Tongue (tissue), 2 donors: ENCODE results near the gene SYTL3. TPM values are rescaled to one million over a fixed set of nuclear protein-coding genes. Genes with fewer than 3 reads are reported as not detected.
A peak's percentile ranks its signal among the peaks of the same experiment; 100 is the strongest.

Experiments
- DNase-seq: peaks from one replicate; pipeline ENCODE4 v3.0.0-alpha.2; 2015
- total RNA-seq: library from RNA; depleted of rRNA; stranded (reverse); fragments of >200 nt; gene quantifications from one replicate; pipeline ENCODE4 v1.2.3, GENCODE V29; 2014

Gene SYTL3
- total RNA-seq, 1 donor from 2014 or later, result 9.9 TPM

GRCh38 chr6:158758941-158759479 lies 109.2 kb downstream of the SYTL3 start:
- no peak for DNase-seq

- no peak for DNase-seq
Measured at GRCh38 chr6:158759966-158760617, 110.2 kb downstream of the SYTL3 start.

- DNase-seq, result no peak
Measured at GRCh38 chr6:158760618-158761250, 110.9 kb downstream of the SYTL3 start.

DNA sequence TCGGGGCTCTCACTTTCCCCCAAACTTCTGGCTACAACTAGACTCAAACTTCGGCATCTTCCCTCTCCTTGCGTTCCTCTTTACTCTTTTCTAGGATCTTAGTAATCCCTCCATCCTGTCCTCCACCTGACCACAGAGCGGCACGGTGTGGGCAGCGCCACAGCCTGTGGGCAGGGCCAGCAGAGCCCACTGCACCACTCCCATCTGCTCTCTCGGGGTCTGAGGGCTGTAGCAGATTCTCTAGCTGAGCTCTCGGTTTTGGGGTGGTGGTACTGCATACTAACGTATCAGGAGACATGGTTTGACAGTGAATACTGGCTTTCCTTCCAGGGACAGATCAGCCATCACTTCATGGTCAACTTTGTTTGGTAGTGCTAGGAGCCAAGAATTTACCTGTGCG lies 111.9 kb downstream of the SYTL3 start:
- no peak for DNase-seq

GRCh38 chr6:158762787-158763433 lies 113.1 kb downstream of the SYTL3 start:
- DNase-seq, result peak; percentile 36

DNA sequence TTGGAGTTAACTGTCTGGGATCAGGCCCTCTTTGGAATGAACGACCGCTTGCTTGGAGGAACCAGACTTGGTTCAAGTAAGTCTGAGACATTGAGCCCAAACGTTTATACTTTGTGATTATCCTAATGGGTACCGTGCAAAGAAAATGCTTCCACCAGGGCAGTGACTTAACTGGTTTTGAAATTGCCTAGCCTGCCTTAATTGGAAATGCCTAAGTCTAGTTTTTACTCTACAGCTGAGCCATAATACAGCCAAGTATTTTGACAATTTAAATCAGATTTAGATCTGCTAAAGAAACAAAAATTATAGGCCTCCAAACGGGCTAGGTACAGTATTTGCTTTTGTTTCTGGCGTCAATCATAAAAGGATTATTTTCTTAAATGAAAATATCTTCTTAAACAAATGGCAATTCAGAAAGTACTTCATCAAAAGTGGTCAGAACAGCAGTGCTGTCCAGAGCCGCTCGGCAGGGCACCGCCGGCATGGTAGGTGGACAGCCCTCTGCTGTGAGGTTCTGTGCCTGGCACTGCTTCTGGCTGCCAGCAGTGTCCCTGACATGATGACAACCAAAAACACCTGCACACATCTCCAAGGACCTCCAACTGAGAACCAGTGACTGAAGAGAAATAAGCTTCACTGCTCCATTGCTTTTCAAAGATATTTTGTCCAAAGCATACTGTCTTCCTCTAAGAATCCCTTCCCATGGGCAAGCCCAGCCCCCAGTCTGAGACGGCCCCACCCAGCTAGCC lies 113.8 kb downstream of the SYTL3 start:
- no peak for DNase-seq

GRCh38 chr6:158764183-158764849 lies 114.5 kb downstream of the SYTL3 start:
- no peak for DNase-seq

- DNase-seq, result no peak
Measured at GRCh38 chr6:158764926-158765325, 115.1 kb downstream of the SYTL3 start.

DNA sequence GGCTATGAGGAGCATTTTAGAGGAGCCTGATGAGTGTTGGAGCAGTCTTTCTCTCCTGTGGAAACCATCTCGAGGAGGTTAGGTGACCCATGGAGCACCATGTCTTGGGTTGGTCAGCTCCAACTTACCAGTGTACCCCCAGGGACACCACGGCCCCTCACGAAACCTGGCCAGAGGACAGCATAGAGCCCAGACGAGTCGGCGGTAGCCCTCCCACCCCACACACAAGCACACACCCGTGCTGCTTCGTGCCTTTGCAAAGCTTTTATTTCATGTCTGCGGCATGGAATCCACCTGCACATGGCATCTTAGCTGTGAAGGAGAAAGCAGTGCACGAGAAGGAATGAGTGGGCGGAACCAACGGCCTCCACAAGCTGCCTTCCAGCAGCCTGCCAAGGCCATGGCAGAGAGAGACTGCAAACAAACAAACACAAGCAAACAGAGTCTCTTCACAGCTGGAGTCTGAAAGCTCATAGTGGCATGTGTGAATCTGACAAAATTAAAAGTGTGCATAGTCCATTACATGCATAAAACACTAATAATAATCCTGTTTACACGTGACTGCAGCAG lies 115.7 kb downstream of the SYTL3 start:
- no peak for DNase-seq

DNA sequence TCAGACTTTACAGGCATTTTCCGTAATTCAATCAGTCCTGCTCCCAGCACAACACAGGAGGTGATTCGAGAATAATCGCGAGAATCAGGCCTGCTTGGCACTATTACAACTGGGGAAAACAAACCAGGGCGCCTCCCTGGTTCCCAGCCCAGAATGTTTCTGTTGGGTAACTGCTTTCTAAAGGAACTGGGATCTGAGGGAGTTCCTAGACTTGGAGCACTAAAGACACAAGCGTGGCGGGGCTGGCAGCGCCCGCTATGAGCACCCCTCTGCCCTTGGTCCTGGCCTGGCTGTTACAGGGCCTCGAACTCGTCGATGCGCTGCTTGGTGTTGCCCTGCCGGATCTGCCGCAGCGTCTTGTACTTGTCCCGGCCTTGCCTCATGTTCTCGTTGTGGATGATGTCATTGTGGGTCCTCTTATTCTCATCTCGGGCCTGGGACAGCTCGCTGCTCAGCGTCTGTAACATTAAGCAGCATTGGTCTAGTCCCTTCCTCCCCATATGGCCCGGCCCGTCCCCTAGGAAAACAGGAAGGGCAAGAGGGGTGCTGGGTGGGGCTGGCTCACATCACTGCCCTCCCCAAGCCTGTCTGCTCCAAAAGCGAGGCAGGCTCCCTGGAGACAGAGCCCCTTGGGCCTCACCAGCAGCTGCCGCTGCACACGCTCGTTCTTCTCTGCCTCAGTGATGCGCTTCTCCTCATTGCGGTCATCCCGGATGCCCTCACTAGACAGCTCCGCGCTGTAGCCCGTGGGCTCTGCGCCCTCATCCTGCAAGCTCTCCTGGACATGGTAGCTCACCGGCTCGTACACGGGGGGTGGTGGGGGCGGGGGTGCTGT lies 117.0 kb downstream of the SYTL3 start:
- DNase-seq, result no peak

DNA sequence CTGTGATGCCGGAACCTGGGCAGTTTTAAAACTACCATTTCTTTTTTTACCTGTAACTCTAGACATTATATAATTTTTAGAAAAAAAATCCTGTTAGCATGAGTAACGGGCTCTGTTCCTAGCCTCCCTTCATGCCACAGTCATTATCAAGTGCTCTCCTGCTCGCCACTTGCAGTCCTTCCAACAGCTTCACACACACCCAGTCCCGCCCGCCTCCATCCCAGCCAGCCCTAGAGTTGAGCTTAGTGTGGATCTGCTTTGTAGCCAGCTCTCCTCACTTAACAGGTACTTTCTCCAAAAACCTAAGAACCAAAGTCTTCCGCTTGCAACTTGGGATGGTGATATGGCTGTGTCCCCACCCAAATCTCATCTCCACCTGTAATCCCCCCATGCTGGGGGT lies 117.9 kb downstream of the SYTL3 start:
- no peak for DNase-seq

DNA sequence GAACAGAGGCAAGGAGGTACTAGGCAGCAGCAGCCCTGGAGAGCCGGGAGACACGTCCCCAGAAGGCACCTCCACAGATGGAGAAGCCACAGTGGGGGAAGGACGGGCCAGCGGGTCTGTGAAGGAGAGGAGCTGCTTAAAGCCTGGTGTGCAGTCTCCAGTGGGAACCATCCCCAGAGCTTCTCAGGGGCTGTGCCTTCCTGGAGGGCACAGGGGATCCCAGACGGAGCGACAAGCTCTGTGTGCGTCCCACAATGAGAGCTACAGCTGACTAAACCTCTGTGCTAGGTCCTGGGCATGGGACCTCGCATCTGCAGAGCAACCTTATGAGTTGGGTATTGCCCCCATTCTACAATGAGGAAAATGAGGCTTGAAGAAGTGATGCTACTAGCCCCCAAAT lies 118.6 kb downstream of the SYTL3 start:
- no peak for DNase-seq

DNA sequence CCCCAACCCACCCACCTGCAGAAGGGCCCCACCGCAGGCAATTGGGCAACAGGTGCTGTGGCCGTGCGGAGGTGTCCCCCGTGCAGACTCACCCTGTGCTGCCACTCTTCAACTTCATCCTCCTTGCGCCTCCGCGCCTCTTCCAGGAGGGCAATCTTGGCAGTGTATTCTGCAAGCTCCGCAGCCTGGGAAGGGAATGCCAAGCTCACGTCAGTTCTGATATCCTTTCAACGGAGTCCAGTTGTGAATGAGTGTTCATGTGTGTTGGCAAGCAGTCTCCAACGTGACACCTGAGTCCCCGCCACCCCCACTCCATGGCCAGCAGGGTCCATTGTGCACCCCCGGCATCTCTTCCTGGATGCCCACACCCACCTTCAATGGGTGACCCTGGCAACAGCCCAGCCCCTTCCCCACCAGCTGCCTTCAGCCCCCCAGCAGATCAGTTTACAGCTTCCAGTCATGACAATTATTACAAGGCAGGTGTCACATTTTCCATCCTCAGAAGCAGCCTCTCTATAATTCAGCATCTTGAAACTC lies 119.4 kb downstream of the SYTL3 start:
- DNase-seq, result peak; percentile 81

GRCh38 chr6:158769771-158770432 lies 120.0 kb downstream of the SYTL3 start:
- DNase-seq, result peak; percentile 92

DNA sequence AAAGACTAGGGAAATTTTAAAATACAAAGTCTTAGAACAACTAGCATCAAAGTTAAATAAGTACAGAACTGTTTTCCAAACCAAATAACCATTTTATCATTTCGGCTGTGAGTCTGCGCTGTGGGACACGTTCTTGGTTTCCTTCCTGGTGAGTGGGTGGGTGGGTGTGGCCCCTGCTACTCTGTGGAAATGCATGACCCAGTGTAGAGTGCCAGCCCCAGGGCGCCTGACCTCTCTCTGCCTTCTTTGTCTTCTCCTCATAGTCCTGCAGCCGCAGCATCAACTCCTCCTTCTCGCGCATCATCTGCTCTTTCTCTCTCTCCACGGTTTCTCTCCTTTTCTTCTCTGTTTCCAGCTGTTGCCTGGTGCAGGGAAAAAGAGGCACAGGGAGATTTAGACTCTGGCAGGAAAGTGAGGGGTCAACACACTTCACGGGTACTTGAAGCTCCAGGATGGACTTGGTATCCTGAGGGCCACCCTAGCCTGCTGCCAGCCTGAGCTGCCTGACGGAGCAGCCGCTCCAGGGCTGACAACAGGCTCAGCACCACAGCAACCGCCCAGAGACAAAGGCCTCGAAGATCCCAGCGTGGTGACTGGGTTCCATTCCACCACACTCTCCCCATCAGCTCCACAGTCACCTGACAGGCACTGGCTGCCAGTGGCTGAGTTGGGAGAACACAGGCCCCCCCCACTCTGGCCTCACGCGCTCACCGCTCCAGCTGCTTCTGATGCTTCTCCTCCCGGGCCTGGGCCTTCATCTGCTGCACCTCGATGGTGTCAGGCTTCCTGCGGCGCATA lies 120.9 kb downstream of the SYTL3 start:
- peak; percentile 66 for DNase-seq

DNA sequence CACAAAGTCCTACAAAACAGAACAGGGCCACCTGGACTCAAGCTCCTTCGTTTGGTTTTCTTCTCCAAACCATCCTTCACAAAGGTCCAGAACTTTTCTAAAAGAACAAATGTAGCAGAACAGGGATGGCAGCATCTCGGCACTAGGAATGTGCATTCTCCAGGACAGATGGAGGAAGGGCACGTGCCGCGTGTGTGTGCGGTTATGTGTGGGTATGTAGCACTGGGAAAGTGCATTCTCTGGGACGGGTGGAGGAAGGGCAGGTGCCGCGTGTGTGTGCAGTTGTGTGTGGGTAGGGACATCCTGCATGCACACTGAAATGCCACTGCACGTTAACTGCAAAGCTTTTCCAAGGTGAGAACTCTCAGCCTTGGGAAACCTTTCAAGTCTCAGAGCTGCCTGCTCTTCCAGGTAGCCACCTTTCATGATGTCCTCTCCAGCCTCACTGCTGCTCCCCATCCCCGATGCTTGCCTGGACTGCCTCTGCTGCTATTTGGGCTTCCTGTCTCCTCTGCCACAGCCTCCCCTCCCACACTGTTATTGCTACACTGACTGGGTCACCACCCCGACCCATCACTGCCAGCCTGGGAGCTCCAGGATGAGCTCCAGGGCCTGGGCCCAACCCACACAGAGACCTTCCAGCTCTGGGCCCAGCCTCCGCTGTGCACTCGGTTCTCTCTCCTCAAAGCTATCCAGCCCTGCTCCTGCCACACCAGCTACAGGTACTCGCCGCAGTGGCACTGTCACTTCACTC lies 121.7 kb downstream of the SYTL3 start:
- DNase-seq, result no peak

- DNase-seq, result no peak
Measured at GRCh38 chr6:158772172-158772571, 122.3 kb downstream of the SYTL3 start.

DNA sequence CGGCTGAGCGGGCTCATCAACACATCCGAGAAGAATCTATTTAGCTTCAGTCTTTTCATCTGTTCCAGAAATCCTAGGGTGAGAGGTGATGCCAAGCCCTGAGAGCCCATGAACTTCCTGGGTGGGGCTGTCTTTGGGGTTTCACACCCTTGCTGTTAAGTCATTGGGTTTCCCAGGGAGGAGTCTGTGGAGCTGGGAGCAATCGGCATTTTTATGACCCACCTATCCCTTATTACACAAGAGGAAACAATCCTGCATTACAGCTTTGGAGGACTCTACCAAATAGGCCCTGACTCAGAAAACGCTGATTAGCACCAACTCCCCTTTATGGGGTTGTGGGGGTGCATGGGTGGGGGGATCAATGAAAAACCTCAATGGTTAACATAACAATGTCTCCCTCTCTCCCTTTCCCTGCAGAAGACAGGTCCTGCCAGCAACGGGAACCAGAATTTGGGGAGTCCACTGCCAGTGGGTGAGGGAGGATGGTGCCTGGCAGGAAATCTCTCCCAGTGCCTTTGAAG lies 123.1 kb downstream of the SYTL3 start:
- DNase-seq, result no peak
